AG08396 (cell line): ENCODE data around the gene MED6.

Source experiments
- DNase-seq: peaks from one replicate; pipeline ENCODE4 v3.0.0; 2012; ENCODE audit warnings: low spot score, mixed read lengths

The MED6 gene

GRCh38 chr14:70600382-70601157 is at the start of gene MED6:
Gene MED6 (minus strand): TSS chr14:70600655. CDS start chr14:70600637, 18 bp downstream.
- peak; percentile 93 for DNase-seq

- DNase-seq = no peak
These were observed 49.3 kb upstream of the MED6 start for GRCh38 chr14:70649803-70650202.

GRCh38 chr14:70648346-70648745 is 47.9 kb upstream of the MED6 start:
- DNase-seq = no peak

DNA sequence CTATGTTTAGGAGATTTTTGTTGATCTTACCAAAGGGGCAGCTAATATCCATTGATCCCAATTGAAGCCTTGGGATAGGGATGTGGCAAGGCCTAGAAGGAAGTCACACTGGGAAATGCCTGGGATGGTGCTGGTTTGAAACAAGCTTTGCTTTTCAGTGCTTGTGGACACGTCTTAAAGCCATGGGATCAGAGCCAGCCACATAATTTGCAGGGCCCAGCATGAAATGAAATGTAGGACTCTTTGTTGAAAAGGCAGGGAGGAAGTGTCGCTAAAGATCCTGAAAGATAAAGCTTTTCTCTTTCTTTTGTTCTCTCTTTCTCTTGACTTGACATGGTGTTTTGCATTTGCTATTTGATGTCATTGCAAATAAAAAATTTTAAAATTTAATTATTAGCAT is 46.2 kb upstream of the MED6 start:
- no peak for DNase-seq

GRCh38 chr14:70645892-70646291 is 45.4 kb upstream of the MED6 start:
- DNase-seq = no peak

GRCh38 chr14:70643967-70644366 is 43.5 kb upstream of the MED6 start:
- DNase-seq = no peak

GRCh38 chr14:70642303-70643235 is 42.1 kb upstream of the MED6 start:
- DNase-seq = no peak

DNA sequence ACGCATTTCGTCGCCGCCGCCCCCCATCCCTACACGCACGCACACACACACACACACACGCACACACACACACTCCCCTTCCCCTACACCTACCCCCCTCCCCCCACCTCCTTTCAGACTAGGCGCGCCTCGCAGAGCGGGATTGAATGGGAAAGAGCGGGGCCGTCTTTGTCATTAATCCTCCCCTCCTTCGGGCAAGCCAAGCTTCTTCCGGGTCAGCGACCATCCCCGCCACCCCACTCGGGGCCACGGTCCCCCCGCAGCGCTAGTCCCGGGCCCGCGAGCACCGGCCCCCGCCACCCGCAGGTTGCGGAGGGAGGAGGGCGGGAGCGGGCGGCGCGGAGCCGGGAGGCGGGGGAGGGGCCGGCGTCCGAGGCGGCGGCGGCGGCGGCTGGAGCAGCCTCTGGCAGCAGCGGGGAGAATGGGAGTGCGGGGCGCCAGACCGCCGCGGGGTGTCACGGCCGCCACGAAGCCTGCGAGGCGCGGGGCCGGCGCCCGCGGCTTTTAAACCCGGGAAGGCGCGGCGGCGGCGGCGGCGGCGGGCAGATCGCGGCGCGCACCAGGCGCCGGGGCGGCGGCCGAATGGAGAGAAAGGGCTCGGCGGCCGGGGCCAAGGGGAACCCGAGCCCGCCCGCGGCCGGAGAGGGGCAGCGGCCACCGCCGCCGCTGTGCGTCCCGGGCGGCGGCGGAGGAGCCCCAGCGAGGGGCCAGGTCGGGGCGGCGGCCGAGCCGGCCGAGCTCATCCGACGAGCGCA is 41.3 kb upstream of the MED6 start, which contains the start of gene TTC9:
TSS of gene TTC9 (plus strand) at position 369 of the 755 bp plus-strand sequence. CDS start at position 583, 214 bp downstream.
- peak; percentile 51 for DNase-seq

- peak; percentile 62 for DNase-seq
These were observed 40.6 kb upstream of the MED6 start for GRCh38 chr14:70640938-70641547.

- no peak for DNase-seq
These were observed 38.0 kb upstream of the MED6 start for GRCh38 chr14:70638416-70638815.

DNA sequence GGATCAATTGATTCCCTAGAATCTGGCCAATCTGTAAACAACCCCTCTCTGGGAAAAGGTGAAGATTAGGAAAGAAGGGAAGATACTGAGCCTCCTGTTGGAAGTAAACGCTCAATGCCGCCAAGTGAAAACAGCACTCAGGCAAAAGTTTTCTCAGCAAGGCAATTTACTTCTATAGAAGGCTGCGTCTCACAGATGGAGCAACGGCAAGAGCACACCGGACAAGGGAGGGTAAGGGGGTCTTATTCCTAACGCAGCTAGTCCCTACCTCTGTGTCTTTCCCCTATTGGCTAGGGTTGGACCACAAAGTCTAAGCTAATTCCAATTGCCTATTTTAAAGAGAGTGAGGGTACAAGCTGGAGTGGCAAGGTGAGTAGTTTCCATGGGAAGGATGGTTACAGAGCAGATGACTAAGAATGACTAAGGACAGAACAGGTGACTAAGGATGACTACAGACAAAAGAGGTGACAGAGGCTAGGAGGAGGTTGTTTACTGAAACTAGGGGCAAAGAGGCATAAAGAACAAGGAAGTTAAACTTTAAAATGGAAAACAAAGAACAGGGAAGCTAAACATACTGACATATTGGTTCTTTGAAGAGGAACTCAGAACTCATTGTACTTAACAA is 35.6 kb upstream of the MED6 start:
- no peak for DNase-seq

DNA sequence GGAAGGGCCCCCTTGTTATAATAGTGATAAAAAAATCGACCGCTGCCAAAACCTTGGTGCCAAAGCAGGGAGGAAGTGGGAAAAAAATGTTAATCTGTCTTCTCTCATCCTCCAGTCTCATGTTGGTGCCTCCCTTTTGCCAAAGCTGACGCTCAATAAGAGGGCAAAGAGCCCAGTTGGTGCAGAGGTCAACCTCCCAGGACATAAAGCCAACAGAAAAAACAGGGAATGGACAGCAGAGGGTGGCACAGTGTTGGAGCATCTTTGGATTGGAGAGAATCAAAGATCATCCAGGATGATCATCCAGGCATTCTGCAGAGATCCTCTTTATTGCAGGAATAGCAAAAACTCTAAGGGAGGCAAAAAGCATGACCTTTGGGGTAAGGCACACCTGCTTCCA is 31.5 kb upstream of the MED6 start:
- DNase-seq = no peak

GRCh38 chr14:70624972-70625371 is 24.5 kb upstream of the MED6 start:
- DNase-seq = no peak

DNA sequence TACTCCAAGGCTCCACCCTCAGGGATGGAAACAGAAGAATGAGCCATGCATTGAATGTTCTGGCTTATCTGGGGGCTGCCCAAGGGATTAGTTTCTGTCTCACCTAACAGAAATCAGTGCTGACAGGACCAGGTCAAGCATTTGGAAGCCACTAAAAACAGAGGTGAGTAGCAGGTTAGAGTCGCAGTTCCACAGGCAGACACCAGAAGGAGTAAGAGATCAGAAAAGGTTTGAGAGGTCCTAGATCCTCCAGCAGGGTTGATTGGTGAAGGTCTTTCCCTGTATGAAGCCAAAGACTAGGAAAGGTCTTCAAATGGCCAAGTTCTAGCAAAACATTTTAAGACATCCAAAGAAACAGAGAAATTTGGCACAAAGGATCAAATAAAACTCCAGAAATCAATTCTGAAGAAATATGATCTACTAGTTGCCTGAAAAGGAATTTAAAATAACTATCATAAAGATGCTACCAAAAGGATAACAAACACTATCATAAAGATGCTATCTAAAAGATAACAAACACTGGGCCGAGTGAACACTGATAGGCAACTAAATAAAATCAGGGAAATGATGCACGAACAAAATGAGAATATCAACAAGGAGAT is 21.8 kb upstream of the MED6 start:
- peak; percentile 43 for DNase-seq

DNA sequence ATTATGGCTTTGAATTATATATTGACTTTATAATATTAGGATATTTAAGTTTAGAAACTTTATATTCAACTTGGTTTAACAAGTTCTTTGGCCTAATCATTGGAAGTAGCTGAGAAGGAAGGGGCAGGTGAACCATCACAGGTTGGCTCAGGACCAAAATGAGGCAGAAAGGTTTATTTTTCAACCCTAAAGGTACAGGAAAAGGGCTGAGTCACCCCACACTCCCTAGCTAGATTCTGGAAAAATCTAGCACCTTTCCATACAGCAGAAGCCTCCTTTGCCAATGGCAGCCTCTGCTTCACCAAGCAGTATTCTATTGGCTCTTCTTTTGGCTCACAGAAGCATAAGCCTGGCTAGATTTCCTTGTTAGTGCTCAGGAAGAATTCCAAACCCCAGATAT is 19.3 kb upstream of the MED6 start:
- no peak for DNase-seq

DNA sequence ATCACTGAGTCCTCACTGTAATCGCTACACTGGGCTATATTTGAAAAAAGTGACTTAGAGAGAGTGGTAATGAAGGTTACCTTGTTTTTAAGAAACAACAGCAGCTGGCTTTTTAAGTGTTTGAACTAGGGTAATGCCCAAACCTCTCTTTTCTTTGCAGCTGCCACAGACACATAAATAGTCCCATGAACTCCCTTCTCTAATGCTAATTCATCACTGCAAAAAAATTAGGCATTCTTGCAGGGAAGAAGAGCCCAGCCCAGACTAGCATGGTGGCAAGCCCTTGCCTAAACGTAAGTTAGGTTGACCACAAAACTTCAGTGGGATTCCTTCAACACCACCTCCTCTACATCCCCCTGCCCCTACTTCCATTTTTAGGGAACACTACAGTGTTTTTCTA is 17.9 kb upstream of the MED6 start:
- DNase-seq = no peak

- DNase-seq = no peak
These were observed 16.2 kb upstream of the MED6 start for GRCh38 chr14:70616646-70617045.

GRCh38 chr14:70611216-70611615 is 10.8 kb upstream of the MED6 start:
- DNase-seq = no peak

DNA sequence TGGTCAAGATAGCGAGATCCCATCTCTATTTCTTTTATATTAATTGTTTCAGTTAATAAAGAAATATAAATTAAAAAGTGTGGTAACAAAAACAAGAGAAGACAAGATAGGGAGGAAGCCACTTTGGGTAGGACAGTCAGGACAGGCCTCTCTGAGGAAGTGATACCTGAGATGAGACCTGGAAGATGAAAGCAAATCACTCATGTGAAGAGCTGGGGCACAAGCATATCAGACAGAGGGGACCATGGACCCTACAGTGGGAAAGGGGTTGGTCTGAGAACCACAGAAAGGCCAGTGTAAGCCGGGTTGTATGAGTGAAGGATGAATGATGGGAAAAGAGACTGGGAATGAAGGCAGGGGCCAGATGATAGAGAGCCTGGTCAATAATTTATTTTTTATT is 1.8 kb upstream of the MED6 start:
- DNase-seq = no peak

GRCh38 chr14:70601162-70601561 is 707 bp upstream of the MED6 start:
- DNase-seq = no peak

DNA sequence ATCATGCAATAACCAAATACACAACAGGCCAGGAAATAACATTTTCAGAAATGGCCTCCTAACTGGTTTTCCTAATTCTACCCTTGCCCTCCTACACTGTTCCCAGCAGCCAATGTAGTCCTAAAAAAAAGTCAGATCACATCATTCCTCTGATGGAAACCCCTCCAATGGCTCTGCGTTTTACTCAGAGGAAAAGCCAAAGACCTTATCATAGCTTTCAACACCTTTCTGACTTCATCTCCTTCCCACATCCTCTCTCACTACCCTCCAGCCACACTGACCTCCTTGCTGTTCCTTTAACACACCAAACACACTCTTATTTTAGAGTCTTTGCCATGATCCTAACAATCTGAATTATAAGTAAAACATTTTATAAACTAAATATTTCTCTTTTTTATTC is 1.1 kb downstream of the MED6 start:
- DNase-seq = no peak
